ENCODE measurements around the gene BICC1.

The BICC1 gene

DNA sequence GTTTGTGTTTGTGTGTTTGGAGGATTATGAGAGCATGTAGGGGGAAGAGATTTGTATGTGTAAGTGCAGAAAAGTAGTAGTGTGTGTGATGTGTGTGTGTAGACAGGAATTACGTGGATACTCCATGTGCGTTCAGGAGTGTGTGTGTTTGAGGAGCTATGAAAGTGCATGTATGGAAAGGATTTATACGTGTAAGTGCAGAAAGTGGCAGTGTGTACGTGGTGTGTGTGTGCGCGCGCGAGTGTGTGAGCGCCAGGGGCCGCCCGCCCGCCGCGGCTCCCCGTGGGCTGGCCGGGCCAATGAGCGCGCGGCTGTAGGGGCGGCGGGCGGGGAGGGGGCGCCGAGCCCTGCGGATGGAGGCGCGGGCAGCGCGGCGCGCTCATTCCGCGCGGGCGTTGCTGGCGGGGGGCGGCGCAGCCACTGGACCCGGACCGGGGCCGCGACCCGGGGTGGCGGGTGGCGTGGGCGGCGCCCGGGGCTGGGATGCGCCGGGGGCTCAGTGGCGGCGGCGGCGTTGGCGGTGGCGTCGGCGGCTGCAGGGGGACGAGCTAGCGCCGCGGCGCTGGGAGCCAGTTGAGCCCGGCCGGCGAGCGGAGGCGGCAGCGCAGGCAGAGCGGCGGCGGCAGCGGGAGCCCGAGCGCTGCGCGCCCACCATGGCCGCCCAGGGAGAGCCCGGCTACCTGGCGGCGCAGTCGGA lies at the start of gene BICC1:
Gene BICC1, plus strand, starts transcription at position 382 of the 697 bp plus-strand sequence. Its CDS starts 272 bp downstream, at position 654.
- DNase-seq = no peak

GRCh38 chr10:58464956-58465355 lies 47.7 kb upstream of the BICC1 start:
- no peak for DNase-seq

DNA sequence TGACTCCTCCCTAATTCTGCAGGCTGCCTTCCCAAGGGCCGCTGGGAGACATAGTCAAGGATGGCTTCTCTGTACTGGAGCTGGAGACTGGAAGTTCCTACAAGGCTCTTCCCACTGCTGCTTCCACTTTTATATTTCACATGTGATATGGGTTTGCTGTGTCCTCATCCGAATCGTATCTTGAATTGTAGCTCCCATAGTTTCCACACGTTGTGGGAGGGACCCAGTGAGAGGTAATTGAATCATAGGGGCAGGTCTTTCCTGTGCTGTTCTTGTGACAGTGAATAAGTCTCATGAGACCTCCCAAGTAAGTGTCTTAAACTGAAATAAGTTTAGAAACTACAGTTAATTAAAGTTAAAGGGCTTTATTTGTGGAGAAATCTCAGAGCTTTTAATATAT lies 47.0 kb upstream of the BICC1 start:
- no peak for DNase-seq

GRCh38 chr10:58467931-58468635 lies 44.6 kb upstream of the BICC1 start:
- no peak for DNase-seq

DNA sequence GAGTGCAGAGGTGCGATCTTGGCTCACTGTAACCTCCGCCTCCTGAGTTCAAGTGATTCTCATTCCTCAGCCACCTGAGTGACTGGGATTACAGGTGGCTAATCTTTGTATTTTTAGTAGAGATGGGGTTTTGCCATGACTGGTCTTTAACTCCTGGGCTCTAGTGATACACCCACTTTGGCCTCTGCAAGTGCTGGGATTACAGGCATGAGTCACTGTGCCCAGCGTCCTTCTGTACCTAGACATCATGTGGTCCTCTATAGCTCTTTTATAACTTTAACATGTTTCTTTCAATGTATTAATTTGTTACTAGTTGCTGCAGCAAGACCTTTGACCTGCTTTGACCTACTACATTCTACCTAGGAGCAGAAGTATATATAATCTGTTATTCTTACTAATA lies 38.7 kb upstream of the BICC1 start:
- DNase-seq = no peak

GRCh38 chr10:58475322-58476277 lies 37.1 kb upstream of the BICC1 start:
- DNase-seq = no peak

- DNase-seq = no peak
Observed at GRCh38 chr10:58477122-58477521, 35.5 kb upstream of the BICC1 start.

DNA sequence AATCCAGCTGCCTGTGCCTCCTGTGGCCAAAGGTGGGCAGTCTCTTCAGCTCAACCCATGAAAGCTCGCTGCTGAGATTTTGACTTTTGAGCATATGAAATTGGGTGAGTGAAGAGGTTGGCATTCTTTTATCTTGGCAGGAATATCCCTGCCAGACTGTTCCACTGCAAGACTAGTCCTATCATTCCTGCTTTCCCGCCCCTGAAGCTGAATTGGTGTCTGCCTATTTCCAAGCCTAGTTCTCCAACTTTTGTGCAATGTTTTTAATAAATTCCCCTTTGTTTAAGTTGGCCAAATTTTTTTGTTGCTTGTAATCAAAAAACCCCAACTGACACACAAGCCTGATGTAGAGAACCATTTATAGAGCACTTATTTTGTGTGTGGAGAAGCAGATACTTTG lies 34.8 kb upstream of the BICC1 start:
- no peak for DNase-seq

GRCh38 chr10:58479045-58479444 lies 33.6 kb upstream of the BICC1 start:
- no peak for DNase-seq

DNA sequence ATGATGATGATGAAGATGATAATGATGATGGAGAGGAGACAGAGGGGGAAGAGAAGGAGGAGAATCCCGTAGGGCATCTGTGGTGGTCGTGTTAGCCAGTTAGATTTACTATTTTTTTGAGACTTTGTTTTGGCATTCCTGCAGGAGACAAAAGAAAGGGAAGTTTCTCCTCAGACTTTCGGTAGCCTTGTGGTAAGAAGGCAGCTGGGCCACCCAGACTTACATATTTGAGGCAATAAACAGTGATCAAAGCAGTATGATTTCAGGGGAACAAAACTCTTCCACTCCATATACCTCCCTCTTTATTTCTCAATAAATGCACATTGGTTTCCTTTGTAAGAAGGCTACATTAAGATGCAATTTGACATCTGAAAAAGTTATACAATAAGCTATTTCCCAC lies 32.4 kb upstream of the BICC1 start:
- no peak for DNase-seq

- no peak for DNase-seq
Observed at GRCh38 chr10:58481569-58482109, 31.0 kb upstream of the BICC1 start.

GRCh38 chr10:58486821-58487220 lies 25.9 kb upstream of the BICC1 start:
- no peak for DNase-seq

GRCh38 chr10:58488921-58489320 lies 23.8 kb upstream of the BICC1 start:
- DNase-seq = no peak

DNA sequence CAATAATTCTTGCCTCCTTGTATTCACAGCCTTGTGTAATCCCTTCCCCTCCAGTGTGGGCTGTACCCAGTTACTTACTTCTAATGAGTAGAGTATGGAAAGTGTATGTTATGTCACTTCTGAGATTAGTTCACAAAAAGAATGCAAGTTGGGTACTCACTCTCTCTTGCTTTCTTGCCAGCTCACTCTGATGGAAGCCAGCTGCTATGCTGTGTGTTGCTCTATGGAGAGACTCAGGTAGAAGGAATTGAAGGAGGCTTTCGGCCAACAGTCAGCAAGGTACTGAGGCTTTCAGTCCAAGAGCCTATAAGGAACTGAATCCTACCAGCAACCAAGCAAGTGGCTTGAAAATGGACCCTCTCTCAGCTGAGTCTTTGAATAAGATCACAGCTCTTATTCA lies 9.7 kb upstream of the BICC1 start:
- no peak for DNase-seq

DNA sequence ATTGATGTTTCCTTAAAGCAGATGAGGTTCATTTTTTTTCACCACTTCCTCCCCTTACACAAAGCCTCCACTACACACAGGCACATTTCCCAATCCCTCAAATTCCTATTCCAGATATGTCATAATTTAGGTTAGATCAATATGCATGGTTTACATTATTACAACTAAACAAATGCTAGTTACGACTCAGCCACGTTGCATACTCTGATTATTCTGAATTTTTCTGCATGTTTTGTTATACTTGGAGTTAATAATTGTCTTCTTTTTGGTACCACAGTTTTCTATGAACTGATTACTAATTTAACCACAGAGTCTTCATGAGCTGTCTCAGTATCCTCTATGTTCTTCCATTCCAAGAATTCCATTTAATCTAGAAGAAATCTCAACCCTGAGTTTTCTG lies 4.4 kb upstream of the BICC1 start:
- DNase-seq = no peak

DNA sequence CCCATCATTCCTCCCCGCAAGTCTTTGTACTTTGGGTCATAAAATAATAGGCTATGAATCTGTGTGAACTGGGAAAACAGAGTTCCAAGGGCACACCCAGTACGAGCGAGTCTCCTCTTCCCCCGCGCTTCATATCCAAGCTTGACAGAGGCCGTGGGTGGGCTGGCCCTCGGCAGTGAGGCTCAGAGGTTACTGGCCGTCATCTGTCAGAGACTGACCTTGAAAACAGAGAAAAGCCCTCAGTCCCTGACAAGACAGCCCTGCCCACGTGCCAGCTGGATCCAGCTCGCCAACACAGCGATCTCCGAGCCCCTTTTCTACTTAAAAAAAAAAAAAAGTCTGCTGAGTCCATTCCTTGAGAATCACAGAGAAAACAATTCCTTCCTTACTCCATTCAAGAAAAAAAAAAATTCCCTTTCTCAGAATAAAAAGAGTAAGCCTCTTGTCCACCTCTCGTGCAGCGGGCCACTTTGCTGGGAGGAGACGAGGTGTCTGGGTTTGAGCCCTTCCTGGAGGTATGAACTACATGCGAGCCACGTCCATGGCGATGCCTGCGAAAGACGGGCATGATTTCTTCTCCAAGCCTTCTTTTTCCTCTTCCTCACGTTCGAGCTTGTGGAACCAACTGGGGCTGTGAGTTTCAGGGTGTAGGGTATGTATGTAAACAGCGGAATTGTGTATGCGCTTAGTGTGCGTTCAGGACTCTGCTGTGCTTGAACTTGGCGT lies 744 bp upstream of the BICC1 start:
- no peak for DNase-seq

- no peak for DNase-seq
Observed at GRCh38 chr10:58513188-58514110, 777 bp downstream of the BICC1 start.

DNA sequence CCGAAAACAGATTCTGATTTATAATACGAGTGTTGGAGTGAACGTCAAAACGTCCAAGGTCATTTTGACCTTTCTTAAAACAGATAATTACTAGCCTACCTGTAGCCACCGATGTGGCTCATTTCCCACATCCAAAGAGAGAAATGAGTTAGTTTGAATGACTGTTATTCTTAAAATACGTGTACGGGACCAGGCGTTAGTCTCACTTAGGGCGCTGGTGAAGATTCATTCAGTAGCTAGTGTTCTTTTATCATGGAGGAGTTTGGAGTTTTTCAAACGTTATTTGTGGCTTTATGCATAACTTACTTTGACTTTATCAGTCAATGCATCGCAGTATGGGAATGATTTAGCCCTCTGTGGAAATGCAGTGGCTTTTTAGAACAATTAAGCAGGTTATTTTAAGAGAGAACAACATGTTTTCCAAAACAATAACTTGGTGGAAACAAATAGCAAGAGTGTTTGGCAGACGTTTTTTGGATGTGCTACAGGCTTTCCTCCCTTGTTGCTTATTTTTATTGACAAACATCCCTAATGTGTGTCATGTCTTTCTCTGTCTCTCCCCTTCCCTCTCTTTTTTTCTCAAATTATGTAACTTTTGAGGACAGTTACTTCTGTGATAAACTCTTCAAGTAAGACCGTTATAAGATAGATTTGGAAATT lies 1.6 kb downstream of the BICC1 start:
- DNase-seq = no peak

GRCh38 chr10:58515291-58515941 lies 2.7 kb downstream of the BICC1 start:
- no peak for DNase-seq

GRCh38 chr10:58516119-58516518 lies 3.4 kb downstream of the BICC1 start:
- no peak for DNase-seq
